ENCODE data around the gene SRP54.
"Not testable (repeated sequence)": the region's sequence is repeated elsewhere in the genome, so short reads cannot be mapped to it uniquely, and the experiment has no call there.

DNA sequence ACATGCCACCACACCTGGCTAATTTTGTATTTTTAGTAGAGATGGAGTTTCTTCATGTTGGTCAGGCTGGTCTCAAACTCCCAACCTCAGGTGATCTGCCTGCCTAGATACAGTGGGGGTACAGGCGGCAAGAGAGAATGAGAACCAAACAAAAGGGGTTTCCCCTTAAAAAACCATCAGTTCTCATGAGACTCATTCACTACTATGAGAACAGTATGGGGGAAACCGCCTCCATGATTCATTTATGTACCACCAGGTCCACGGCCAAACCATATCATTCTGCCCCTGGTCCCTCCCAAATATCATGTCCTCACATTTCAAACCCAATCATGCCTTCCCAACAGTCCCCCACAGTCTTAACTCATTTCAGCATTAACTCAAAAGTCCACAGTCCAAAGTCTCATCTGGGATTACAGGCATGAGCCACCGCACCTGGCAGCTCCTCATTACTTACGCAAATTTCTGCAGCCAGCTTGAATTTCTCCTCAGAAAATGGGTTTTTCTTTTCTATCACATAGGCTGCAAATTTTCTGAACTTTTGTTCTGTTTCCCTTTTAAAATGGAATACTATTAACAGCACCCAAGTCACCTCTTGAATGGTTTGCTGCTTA, 52.3 kb downstream of the SRP54 start:
- TF ChIP-seq, protein P1, sequence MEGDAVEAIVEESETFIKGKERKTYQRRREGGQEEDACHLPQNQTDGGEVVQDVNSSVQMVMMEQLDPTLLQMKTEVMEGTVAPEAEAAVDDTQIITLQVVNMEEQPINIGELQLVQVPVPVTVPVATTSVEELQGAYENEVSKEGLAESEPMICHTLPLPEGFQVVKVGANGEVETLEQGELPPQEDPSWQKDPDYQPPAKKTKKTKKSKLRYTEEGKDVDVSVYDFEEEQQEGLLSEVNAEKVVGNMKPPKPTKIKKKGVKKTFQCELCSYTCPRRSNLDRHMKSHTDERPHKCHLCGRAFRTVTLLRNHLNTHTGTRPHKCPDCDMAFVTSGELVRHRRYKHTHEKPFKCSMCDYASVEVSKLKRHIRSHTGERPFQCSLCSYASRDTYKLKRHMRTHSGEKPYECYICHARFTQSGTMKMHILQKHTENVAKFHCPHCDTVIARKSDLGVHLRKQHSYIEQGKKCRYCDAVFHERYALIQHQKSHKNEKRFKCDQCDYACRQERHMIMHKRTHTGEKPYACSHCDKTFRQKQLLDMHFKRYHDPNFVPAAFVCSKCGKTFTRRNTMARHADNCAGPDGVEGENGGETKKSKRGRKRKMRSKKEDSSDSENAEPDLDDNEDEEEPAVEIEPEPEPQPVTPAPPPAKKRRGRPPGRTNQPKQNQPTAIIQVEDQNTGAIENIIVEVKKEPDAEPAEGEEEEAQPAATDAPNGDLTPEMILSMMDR (IDR thresholded peaks at IDR 0.05), result not testable (repeated sequence)
- not testable (repeated sequence) for TF ChIP-seq EZH2phosphoT487 (IDR thresholded peaks at IDR 0.05)

Data from neural progenitor cell (in vitro differentiated cells).